ENCODE results near the gene SLITRK6. TPM values are rescaled to one million over a fixed set of nuclear protein-coding genes. Genes with fewer than 3 reads are reported as not detected.
"Not testable (repeated sequence)": the region's sequence is repeated elsewhere in the genome, so short reads cannot be mapped to it uniquely, and the experiment has no call there.

SLITRK6 gene
- total and polyA plus RNA-seq, 2 donors (not counting 3 experiments of a cell fraction or from before 2014, with no cell fraction given): not detected

- H3K9ac ChIP-seq (replicated peaks; ENCODE audit: extremely low read depth, insufficient read depth, low read length): no peak overlapping the region
- DNase-seq (ENCODE audit: low read depth, low spot score) (no peak), FAIRE-seq (no peak)
- no peaks in the 10 kb centered on the region for H3K36me3 ChIP-seq (ENCODE audit: control insufficient read depth in 2 of 2, extremely low read depth in 1 of 2, insufficient read depth in 2 of 2, low read length in 2 of 2)
- no peak overlapping the region for H3K27ac ChIP-seq (ENCODE audit: insufficient read depth, low read depth, low read length)
- ChIA-PET CTCF (no interaction called here), POLR2A (no interaction called here)
- intact Hi-C loops (cut with micrococcal nuclease) (no loop called here), dilution Hi-C loops (cut with MboI; ENCODE audit: extremely low pct_ligation_motif_present, low sequenced_read_pairs) (no loop called here)
- no peaks in the 10 kb centered on the region for H3K79me2 ChIP-seq (ENCODE audit: control insufficient read depth, insufficient read depth, low read length)
- no peaks in the 10 kb centered on the region for H3K27me3 ChIP-seq (ENCODE audit: control insufficient read depth in 2 of 2, insufficient read depth in 2 of 2, low read length in 2 of 2)
- no peak overlapping the region for H3K4me2 ChIP-seq (ENCODE audit: insufficient read depth, low read length)
- H3K4me3 ChIP-seq (replicated peaks in 1 of 3; ENCODE audit: insufficient read depth in 1 of 3, low read depth in 1 of 3, low read length in 3 of 3): no peak overlapping the region
- H2AFZ ChIP-seq (ENCODE audit: low read depth, low read length): no peak overlapping the region
- no peaks in the 10 kb centered on the region for H4K20me1 ChIP-seq (replicated peaks; ENCODE audit: control insufficient read depth, extremely low read depth, insufficient read depth, low read length)
- TF ChIP-seq, protein P1, sequence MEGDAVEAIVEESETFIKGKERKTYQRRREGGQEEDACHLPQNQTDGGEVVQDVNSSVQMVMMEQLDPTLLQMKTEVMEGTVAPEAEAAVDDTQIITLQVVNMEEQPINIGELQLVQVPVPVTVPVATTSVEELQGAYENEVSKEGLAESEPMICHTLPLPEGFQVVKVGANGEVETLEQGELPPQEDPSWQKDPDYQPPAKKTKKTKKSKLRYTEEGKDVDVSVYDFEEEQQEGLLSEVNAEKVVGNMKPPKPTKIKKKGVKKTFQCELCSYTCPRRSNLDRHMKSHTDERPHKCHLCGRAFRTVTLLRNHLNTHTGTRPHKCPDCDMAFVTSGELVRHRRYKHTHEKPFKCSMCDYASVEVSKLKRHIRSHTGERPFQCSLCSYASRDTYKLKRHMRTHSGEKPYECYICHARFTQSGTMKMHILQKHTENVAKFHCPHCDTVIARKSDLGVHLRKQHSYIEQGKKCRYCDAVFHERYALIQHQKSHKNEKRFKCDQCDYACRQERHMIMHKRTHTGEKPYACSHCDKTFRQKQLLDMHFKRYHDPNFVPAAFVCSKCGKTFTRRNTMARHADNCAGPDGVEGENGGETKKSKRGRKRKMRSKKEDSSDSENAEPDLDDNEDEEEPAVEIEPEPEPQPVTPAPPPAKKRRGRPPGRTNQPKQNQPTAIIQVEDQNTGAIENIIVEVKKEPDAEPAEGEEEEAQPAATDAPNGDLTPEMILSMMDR (IDR thresholded peaks at IDR 0.05; ENCODE audit: extremely low read depth in 1 of 2, insufficient read depth in 1 of 2, low read depth in 1 of 2, low read length in 2 of 2): no peak
- TF ChIP-seq MYC (IDR thresholded peaks at IDR 0.05; ENCODE audit: low read depth, low read length) (no peak), GATA2 (IDR thresholded peaks at IDR 0.05; ENCODE audit: insufficient read depth, insufficient read length, low read depth, low read length) (no peak), EZH2 (IDR thresholded peaks at IDR 0.05; ENCODE audit: borderline replicate concordance, low read depth, low read length, severe bottlenecking) (no peak), POLR2A (IDR thresholded peaks at IDR 0.05; ENCODE audit: low read depth, low read length) (no peak), JUN (IDR thresholded peaks at IDR 0.05; ENCODE audit: borderline replicate concordance, insufficient read depth, insufficient read length, low read depth) (no peak), FOS (IDR thresholded peaks at IDR 0.05; ENCODE audit: borderline replicate concordance, insufficient read depth, low read length) (no peak), POLR2AphosphoS5 (IDR thresholded peaks at IDR 0.05; ENCODE audit: insufficient read depth, low read depth, low read length) (no peak)
- TF ChIP-seq, protein P2, sequence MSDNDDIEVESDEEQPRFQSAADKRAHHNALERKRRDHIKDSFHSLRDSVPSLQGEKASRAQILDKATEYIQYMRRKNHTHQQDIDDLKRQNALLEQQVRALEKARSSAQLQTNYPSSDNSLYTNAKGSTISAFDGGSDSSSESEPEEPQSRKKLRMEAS (IDR thresholded peaks at IDR 0.05; ENCODE audit: insufficient read depth, insufficient read length): no peak
- no peaks in the 10 kb centered on the region for H3K4me1 ChIP-seq (ENCODE audit: control insufficient read depth, extremely low read depth, insufficient read depth, low read length)
- H3K9me1 ChIP-seq (replicated peaks; ENCODE audit: control insufficient read depth, extremely low read depth, insufficient read depth, low read length): no peaks in the 10 kb centered on the region
- no TSS peak for BruUV-seq (replicated peaks)
- H3K9me3 ChIP-seq (replicated peaks; ENCODE audit: control insufficient read depth, insufficient read depth, low read length): no peaks in the 10 kb centered on the region
Observed at GRCh38 chr13:85755123-85755522, 44.1 kb downstream of the SLITRK6 start.

GRCh38 chr13:85743201-85743770 is 55.9 kb downstream of the SLITRK6 start:
- H3K79me2 ChIP-seq (ENCODE audit: control insufficient read depth, insufficient read depth, low read length); CTCF ChIA-PET; dilution Hi-C loops (cut with MboI; ENCODE audit: extremely low pct_ligation_motif_present, low sequenced_read_pairs); H2AFZ ChIP-seq (ENCODE audit: low read depth, low read length); H3K9me3 ChIP-seq (replicated peaks; ENCODE audit: control insufficient read depth, insufficient read depth, low read length); intact Hi-C loops (cut with micrococcal nuclease); H3K9me1 ChIP-seq (replicated peaks; ENCODE audit: control insufficient read depth, extremely low read depth, insufficient read depth, low read length); H3K4me2 ChIP-seq (ENCODE audit: insufficient read depth, low read length); H3K9ac ChIP-seq (replicated peaks; ENCODE audit: extremely low read depth, insufficient read depth, low read length); H3K4me3 ChIP-seq (replicated peaks in 1 of 3; ENCODE audit: insufficient read depth in 1 of 3, low read depth in 1 of 3, low read length in 3 of 3); BruUV-seq (replicated peaks); H3K27me3 ChIP-seq (ENCODE audit: control insufficient read depth in 2 of 2, insufficient read depth in 2 of 2, low read length in 2 of 2); H4K20me1 ChIP-seq (replicated peaks; ENCODE audit: control insufficient read depth, extremely low read depth, insufficient read depth, low read length); H3K36me3 ChIP-seq (ENCODE audit: control insufficient read depth in 2 of 2, extremely low read depth in 1 of 2, insufficient read depth in 2 of 2, low read length in 2 of 2); FAIRE-seq; H3K4me1 ChIP-seq (ENCODE audit: control insufficient read depth, extremely low read depth, insufficient read depth, low read length); DNase-seq (ENCODE audit: low read depth, low spot score); H3K27ac ChIP-seq (ENCODE audit: insufficient read depth, low read depth, low read length); POLR2A ChIA-PET: not testable (repeated sequence)
